SK-N-SH (cell line): Measurements from ENCODE around the gene TEAD1.

Experiments
- EZH2phosphoT487 ChIP-seq: fragments of 200-600 bp; sonication (generic); IDR thresholded peaks from 2 replicates; pipeline ENCODE4 v1.6.1; 2017; ENCODE audit warnings: low read depth, mixed run types, mild to moderate bottlenecking, antibody characterized with exemption, moderate library complexity, borderline replicate concordance
- GABPA ChIP-seq: IDR thresholded peaks from 2 replicates; pipeline ENCODE4 v1.4.0; 2012; ENCODE audit warnings: low read depth, mild to moderate bottlenecking
- NFIC ChIP-seq: IDR thresholded peaks from 2 replicates; pipeline ENCODE4 v1.4.0; 2012; ENCODE audit warnings: borderline replicate concordance
- POLR2AphosphoS5 ChIP-seq: IDR thresholded peaks from 2 replicates; pipeline ENCODE4 v1.6.1; 2012; ENCODE audit warnings: low read depth, low read length
- RXRA ChIP-seq: IDR thresholded peaks from 2 replicates; pipeline ENCODE4 v1.4.0; 2012; ENCODE audit warnings: low read depth, mild to moderate bottlenecking, borderline replicate concordance
- YY1 ChIP-seq: IDR thresholded peaks from 2 replicates; pipeline ENCODE4 v1.4.0; 2012; ENCODE audit warnings: low read depth, mild to moderate bottlenecking
- TF ChIP-seq, protein P1 (sequence below): fragments of 200-600 bp; sonication (generic); IDR thresholded peaks from 2 replicates; pipeline ENCODE4 v1.6.1; 2017; ENCODE audit warnings: antibody characterized with exemption, mild to moderate bottlenecking, moderate library complexity
- TF ChIP-seq, protein P2 (sequence below): IDR thresholded peaks from 2 replicates; pipeline ENCODE4 v1.4.0; 2012; ENCODE audit warnings: low read depth, borderline replicate concordance
- TF ChIP-seq, protein P3 (sequence below): IDR thresholded peaks from 2 replicates; pipeline ENCODE4 v1.4.0; 2012; ENCODE audit warnings: low read depth
- TF ChIP-seq, protein P4 (sequence below): IDR thresholded peaks from 2 replicates; pipeline ENCODE4; 2012
- TF ChIP-seq, protein P5 (sequence below): IDR thresholded peaks from 2 replicates; pipeline ENCODE4 v1.6.1; 2012; ENCODE audit warnings: mild to moderate bottlenecking, low read depth, low read length, moderate library complexity

DNA sequence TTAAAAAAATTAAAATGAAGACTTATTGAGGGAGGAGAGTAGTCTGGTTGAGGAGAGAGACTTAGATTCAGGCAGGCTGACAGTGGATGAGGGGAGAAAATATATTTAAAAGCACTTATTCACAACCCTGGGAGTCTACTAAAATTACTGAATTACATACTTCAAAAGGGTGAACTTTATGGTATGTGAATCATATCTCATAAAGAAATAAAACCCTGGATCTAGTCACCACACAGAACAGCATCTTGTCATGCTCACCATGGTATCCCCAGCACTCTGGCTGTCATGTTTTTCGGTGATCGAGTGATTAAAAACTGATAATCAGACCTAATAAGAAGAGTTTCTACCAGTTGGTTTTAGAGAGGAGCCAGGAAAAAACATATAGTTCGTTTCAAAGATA, 11.0 kb downstream of the TEAD1 start:
- TF ChIP-seq, protein P1, sequence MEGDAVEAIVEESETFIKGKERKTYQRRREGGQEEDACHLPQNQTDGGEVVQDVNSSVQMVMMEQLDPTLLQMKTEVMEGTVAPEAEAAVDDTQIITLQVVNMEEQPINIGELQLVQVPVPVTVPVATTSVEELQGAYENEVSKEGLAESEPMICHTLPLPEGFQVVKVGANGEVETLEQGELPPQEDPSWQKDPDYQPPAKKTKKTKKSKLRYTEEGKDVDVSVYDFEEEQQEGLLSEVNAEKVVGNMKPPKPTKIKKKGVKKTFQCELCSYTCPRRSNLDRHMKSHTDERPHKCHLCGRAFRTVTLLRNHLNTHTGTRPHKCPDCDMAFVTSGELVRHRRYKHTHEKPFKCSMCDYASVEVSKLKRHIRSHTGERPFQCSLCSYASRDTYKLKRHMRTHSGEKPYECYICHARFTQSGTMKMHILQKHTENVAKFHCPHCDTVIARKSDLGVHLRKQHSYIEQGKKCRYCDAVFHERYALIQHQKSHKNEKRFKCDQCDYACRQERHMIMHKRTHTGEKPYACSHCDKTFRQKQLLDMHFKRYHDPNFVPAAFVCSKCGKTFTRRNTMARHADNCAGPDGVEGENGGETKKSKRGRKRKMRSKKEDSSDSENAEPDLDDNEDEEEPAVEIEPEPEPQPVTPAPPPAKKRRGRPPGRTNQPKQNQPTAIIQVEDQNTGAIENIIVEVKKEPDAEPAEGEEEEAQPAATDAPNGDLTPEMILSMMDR = no peak
- TF ChIP-seq, protein P2, sequence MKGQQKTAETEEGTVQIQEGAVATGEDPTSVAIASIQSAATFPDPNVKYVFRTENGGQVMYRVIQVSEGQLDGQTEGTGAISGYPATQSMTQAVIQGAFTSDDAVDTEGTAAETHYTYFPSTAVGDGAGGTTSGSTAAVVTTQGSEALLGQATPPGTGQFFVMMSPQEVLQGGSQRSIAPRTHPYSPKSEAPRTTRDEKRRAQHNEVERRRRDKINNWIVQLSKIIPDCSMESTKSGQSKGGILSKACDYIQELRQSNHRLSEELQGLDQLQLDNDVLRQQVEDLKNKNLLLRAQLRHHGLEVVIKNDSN = no peak
- TF ChIP-seq, protein P3, sequence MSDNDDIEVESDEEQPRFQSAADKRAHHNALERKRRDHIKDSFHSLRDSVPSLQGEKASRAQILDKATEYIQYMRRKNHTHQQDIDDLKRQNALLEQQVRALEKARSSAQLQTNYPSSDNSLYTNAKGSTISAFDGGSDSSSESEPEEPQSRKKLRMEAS = no peak
- TF ChIP-seq, protein P4, sequence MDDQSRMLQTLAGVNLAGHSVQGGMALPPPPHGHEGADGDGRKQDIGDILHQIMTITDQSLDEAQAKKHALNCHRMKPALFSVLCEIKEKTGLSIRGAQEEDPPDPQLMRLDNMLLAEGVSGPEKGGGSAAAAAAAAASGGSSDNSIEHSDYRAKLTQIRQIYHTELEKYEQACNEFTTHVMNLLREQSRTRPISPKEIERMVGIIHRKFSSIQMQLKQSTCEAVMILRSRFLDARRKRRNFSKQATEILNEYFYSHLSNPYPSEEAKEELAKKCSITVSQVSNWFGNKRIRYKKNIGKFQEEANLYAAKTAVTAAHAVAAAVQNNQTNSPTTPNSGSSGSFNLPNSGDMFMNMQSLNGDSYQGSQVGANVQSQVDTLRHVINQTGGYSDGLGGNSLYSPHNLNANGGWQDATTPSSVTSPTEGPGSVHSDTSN = no peak
- TF ChIP-seq RXRA = no peak
- TF ChIP-seq, protein P5, sequence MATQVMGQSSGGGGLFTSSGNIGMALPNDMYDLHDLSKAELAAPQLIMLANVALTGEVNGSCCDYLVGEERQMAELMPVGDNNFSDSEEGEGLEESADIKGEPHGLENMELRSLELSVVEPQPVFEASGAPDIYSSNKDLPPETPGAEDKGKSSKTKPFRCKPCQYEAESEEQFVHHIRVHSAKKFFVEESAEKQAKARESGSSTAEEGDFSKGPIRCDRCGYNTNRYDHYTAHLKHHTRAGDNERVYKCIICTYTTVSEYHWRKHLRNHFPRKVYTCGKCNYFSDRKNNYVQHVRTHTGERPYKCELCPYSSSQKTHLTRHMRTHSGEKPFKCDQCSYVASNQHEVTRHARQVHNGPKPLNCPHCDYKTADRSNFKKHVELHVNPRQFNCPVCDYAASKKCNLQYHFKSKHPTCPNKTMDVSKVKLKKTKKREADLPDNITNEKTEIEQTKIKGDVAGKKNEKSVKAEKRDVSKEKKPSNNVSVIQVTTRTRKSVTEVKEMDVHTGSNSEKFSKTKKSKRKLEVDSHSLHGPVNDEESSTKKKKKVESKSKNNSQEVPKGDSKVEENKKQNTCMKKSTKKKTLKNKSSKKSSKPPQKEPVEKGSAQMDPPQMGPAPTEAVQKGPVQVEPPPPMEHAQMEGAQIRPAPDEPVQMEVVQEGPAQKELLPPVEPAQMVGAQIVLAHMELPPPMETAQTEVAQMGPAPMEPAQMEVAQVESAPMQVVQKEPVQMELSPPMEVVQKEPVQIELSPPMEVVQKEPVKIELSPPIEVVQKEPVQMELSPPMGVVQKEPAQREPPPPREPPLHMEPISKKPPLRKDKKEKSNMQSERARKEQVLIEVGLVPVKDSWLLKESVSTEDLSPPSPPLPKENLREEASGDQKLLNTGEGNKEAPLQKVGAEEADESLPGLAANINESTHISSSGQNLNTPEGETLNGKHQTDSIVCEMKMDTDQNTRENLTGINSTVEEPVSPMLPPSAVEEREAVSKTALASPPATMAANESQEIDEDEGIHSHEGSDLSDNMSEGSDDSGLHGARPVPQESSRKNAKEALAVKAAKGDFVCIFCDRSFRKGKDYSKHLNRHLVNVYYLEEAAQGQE = no peak
- TF ChIP-seq POLR2AphosphoS5 = no peak; the same call in 1 of the 2 replicates
- TF ChIP-seq NFIC = no peak
- no peak for TF ChIP-seq GABPA
- TF ChIP-seq EZH2phosphoT487 = no peak
- TF ChIP-seq YY1 = no peak
